ENCODE data around the gene UBE2H.
"Not testable (repeated sequence)": the region's sequence is repeated elsewhere in the genome, so short reads cannot be mapped to it uniquely, and the experiment has no call there.

UBE2H gene

GRCh38 chr7:129804890-129805719, 147.7 kb downstream of the UBE2H start:
- no peak for DNase-seq

GRCh38 chr7:129804111-129804889, 148.5 kb downstream of the UBE2H start:
- no peak for DNase-seq

- DNase-seq = no peak
Measured at GRCh38 chr7:129803546-129804081, 149.1 kb downstream of the UBE2H start.

- DNase-seq = peak; percentile 73
Measured at GRCh38 chr7:129801882-129802281, 150.9 kb downstream of the UBE2H start.

- no peak for DNase-seq
Measured at GRCh38 chr7:129800901-129801300, 151.9 kb downstream of the UBE2H start.

GRCh38 chr7:129799350-129799955, 153.3 kb downstream of the UBE2H start:
- DNase-seq = no peak

GRCh38 chr7:129798616-129799349, 154.0 kb downstream of the UBE2H start:
- no peak for DNase-seq

- DNase-seq = no peak
Measured at GRCh38 chr7:129797214-129797789, 155.5 kb downstream of the UBE2H start.

GRCh38 chr7:129796186-129796775, 156.5 kb downstream of the UBE2H start:
- no peak for DNase-seq

- not testable (repeated sequence) for DNase-seq
Measured at GRCh38 chr7:129794461-129794860, 158.3 kb downstream of the UBE2H start.

- no peak for DNase-seq
Measured at GRCh38 chr7:129793506-129794310, 159.1 kb downstream of the UBE2H start.

GRCh38 chr7:129792721-129793120, 160.0 kb downstream of the UBE2H start:
- no peak for DNase-seq

GRCh38 chr7:129790136-129790535, 162.6 kb downstream of the UBE2H start:
- no peak for DNase-seq

- DNase-seq = no peak
Measured at GRCh38 chr7:129789652-129790051, 163.1 kb downstream of the UBE2H start.

GRCh38 chr7:129789000-129789399, 163.8 kb downstream of the UBE2H start:
- DNase-seq = no peak

- no peak for DNase-seq
Measured at GRCh38 chr7:129786825-129787563, 165.8 kb downstream of the UBE2H start.

GRCh38 chr7:129785685-129786514, 166.9 kb downstream of the UBE2H start:
- peak; percentile 49 for DNase-seq

GRCh38 chr7:129784783-129785684, 167.7 kb downstream of the UBE2H start:
- peak; percentile 99 for DNase-seq
